Vagina (tissue), 2 donors: ENCODE measurements around the gene TREML1. TPM values are rescaled to one million over a fixed set of nuclear protein-coding genes. Genes with fewer than 3 reads are reported as not detected.
A peak's percentile ranks its signal among the peaks of the same experiment; 100 is the strongest.

ENCODE experiments used
- DNase-seq, 2 donors: peaks; one replicate each; pipeline ENCODE4 v3.0.0-alpha.2; 2017; ENCODE audit errors: extremely low spot score in 2 of 2
- H3K27ac ChIP-seq: fragments of 200-600 bp; sonication (generic); one replicate; pipeline ENCODE4 v1.5.1; 2019
- H3K27me3 ChIP-seq: fragments of 200-600 bp; sonication (generic); one replicate; pipeline ENCODE4 v1.5.1; 2019
- H3K36me3 ChIP-seq, 2 donors: fragments of 200-600 bp; sonication (generic); one replicate each; pipeline ENCODE4 v1.5.1; 2017 to 2019
- H3K4me1 ChIP-seq: fragments of 200-600 bp; sonication (generic); one replicate; pipeline ENCODE4 v1.5.1; 2019
- H3K4me3 ChIP-seq, 2 donors: fragments of 200-600 bp; sonication (generic); 1 replicate in 1 of 2; 2 replicates in 1 of 2; pipeline ENCODE4 v1.5.1; 2016 to 2019
- H3K9me3 ChIP-seq: fragments of 200-600 bp; sonication (generic); one replicate; pipeline ENCODE4 v1.5.1; 2019
- POLR2A ChIP-seq, 2 donors: fragments of 450-650 bp; IDR thresholded peaks; one replicate each; pipeline ENCODE4 v1.6.1; 2017; ENCODE audit warnings: antibody characterized with exemption in 2 of 2, mild to moderate bottlenecking in 2 of 2, moderate library complexity in 2 of 2
- POLR2AphosphoS5 ChIP-seq, 2 donors: sonication (generic); formaldehyde crosslinking; IDR thresholded peaks; one replicate each; pipeline ENCODE4 v1.9.0; 2017; ENCODE audit warnings: antibody characterized with exemption in 2 of 2, mild to moderate bottlenecking in 2 of 2, low read depth in 1 of 2; ENCODE audit not compliant: insufficient read depth in 1 of 2
- intact Hi-C: fragments of 100-400 bp; cut with DNase I; formaldehyde crosslinking; loops from one replicate; pipeline ENCODE4 v1.15.1; 2023
- total RNA-seq: library from RNA; depleted of rRNA; stranded (reverse); fragments of >200 nt; gene quantifications from one replicate; pipeline ENCODE4 v1.2.3, GENCODE V29; 2016
- TF ChIP-seq, protein P1 (sequence below), 3 experiments: fragments of 450-650 bp in 2 of 3; fragments of 200-600 bp in 1 of 3; sonication (generic) in 1 of 3; IDR thresholded peaks; one replicate each; pipeline ENCODE4 v1.5.1; 2017 to 2019; ENCODE audit warnings: antibody characterized with exemption in 3 of 3, mild to moderate bottlenecking in 2 of 3, moderate library complexity in 2 of 3

TREML1 gene, protein sequence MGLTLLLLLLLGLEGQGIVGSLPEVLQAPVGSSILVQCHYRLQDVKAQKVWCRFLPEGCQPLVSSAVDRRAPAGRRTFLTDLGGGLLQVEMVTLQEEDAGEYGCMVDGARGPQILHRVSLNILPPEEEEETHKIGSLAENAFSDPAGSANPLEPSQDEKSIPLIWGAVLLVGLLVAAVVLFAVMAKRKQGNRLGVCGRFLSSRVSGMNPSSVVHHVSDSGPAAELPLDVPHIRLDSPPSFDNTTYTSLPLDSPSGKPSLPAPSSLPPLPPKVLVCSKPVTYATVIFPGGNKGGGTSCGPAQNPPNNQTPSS
- total RNA-seq = not detected

DNA sequence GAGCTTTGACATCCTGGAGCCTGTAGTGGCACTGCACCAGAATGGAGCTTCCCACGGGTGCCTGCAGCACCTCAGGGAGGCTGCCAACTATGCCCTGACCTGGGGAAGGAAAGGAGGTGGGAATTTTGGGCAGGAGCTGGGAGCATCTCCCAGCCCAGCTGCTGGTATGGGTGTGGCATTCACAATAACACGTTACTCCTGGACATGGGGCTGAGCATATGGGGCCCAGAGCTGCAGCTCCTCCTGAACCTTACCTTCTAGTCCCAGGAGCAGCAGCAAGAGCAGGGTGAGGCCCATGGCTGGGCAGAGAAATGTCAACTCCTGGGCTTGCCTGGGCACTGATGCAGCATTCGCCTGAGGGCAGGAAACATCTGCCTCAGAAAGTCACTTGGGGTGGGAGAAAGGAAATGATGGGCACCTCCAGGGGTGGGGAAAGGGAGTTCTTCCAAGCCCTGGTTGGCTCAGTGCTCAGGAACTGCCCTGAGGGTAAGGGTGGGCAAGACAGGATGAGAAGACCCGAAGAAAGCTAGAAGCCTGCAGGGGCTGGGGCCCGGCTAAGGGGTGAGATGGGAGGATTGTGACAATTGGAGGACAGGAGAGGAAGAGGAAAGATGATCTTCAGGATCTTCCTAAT lies at the start of gene TREML1:
TSS of gene TREML1 (minus strand) at position 356 of the 634 bp plus-strand sequence. CDS start at position 297, 59 bp downstream.
- H3K4me3 ChIP-seq = no peak within 1 kb of the TSS
- no peaks in the 10 kb centered on the region for H3K4me1 ChIP-seq
- intact Hi-C loops = no loop called here
- H3K9me3 ChIP-seq = no peaks in the 10 kb centered on the region
- no peaks in the 10 kb centered on the region for H3K27me3 ChIP-seq
- TF ChIP-seq POLR2AphosphoS5 (IDR thresholded peaks at IDR 0.05; ENCODE audit: insufficient read depth in 1 of 2, low read depth in 1 of 2) = no peak
- H3K36me3 ChIP-seq = no peaks in the 10 kb centered on the region
- H3K27ac ChIP-seq = no peak within 1 kb of the TSS
- DNase-seq = no peak

DNA sequence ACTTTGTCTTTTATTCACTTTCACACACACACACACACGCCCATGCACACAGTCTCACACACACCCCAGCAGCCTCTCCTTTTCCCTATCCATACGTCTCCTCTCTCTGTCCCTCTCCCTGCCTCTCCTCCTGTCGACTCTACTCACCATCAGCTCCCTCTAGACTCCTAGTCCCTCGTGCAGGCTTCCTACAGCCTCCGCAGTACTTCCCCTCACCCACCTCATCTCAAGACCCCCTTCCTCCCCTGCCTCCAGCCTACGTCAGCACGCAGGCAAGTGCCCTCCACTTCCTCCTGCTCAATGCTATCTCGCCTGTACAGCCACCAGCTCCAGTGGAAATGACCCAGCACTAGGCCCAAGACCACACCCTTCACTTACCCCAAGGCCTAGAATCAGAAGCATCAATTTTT lies 47.6 kb upstream of the TREML1 start:
- peak; percentile 60 to 89 for DNase-seq
- H3K27ac ChIP-seq = no peak overlapping the region
- H3K9me3 ChIP-seq = no peaks in the 10 kb centered on the region
- H3K4me3 ChIP-seq = no peak overlapping the region
- H3K27me3 ChIP-seq = no peaks in the 10 kb centered on the region
- intact Hi-C loops = no loop called here
- H3K36me3 ChIP-seq = no peaks in the 10 kb centered on the region
- no peaks in the 10 kb centered on the region for H3K4me1 ChIP-seq
- TF ChIP-seq, protein P1, sequence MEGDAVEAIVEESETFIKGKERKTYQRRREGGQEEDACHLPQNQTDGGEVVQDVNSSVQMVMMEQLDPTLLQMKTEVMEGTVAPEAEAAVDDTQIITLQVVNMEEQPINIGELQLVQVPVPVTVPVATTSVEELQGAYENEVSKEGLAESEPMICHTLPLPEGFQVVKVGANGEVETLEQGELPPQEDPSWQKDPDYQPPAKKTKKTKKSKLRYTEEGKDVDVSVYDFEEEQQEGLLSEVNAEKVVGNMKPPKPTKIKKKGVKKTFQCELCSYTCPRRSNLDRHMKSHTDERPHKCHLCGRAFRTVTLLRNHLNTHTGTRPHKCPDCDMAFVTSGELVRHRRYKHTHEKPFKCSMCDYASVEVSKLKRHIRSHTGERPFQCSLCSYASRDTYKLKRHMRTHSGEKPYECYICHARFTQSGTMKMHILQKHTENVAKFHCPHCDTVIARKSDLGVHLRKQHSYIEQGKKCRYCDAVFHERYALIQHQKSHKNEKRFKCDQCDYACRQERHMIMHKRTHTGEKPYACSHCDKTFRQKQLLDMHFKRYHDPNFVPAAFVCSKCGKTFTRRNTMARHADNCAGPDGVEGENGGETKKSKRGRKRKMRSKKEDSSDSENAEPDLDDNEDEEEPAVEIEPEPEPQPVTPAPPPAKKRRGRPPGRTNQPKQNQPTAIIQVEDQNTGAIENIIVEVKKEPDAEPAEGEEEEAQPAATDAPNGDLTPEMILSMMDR (IDR thresholded peaks at IDR 0.05) = no peak
- TF ChIP-seq POLR2AphosphoS5 (IDR thresholded peaks at IDR 0.05; ENCODE audit: insufficient read depth in 1 of 2, low read depth in 1 of 2) (no peak), POLR2A (IDR thresholded peaks at IDR 0.05) (no peak)

DNA sequence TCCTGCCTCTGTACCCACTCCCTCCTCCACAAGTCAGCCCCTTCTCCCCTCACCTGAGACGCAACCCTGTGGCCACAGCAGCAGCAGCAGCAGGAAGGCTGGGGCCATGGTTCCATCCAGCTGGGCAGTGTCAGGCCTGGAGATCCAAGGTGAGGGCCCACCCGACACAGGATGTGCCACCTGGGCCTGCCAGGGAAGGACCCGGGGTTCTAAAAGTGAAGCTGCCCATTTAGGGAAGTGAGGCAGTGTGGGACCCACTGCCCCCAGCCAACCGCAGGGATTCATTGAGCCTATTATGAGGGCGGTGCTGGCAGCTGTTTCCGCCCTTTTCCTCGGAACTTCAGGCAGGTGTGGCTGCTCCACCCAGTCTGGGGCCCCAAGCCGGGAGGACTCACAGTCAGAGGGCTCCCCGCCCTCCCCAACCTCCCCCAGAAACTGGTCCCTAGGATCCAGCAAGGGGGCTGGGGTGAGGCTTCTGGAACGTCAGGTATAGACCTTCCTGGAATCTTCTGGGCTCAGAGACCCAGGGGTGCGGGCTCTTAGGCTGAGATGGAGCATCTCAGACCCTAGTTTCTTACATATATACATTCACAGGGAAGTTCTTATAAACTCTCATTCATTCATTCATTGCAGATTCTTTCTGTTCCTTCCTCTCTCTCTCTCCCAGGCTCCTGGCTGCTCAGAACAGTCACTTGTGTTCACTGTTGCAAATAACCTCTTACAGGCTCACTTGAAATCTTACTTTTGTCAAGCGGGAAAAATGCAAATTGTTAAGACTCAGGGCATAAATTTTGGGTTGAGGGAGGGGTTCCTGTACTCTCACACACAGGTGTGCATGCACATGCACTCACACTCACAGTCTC lies 47.0 kb upstream of the TREML1 start, which contains the start of gene TREML2:
TSS of gene TREML2 (minus strand) at position 249 of the 863 bp plus-strand sequence. CDS start at position 108, 141 bp downstream.
- no peaks in the 10 kb centered on the region for H3K27me3 ChIP-seq
- H3K27ac ChIP-seq = no peak within 1 kb of the TSS
- no peak for TF ChIP-seq POLR2AphosphoS5 (IDR thresholded peaks at IDR 0.05; ENCODE audit: insufficient read depth in 1 of 2, low read depth in 1 of 2)
- TF ChIP-seq, protein P1 (IDR thresholded peaks at IDR 0.05) = no peak
- TF ChIP-seq POLR2A (IDR thresholded peaks at IDR 0.05) = no peak
- no peaks in the 10 kb centered on the region for H3K36me3 ChIP-seq
- intact Hi-C loops = no loop called here
- H3K4me1 ChIP-seq = no peaks in the 10 kb centered on the region
- no peak within 1 kb of the TSS for H3K4me3 ChIP-seq
- H3K9me3 ChIP-seq = no peaks in the 10 kb centered on the region
- peak; percentile 64 to 85 for DNase-seq

DNA sequence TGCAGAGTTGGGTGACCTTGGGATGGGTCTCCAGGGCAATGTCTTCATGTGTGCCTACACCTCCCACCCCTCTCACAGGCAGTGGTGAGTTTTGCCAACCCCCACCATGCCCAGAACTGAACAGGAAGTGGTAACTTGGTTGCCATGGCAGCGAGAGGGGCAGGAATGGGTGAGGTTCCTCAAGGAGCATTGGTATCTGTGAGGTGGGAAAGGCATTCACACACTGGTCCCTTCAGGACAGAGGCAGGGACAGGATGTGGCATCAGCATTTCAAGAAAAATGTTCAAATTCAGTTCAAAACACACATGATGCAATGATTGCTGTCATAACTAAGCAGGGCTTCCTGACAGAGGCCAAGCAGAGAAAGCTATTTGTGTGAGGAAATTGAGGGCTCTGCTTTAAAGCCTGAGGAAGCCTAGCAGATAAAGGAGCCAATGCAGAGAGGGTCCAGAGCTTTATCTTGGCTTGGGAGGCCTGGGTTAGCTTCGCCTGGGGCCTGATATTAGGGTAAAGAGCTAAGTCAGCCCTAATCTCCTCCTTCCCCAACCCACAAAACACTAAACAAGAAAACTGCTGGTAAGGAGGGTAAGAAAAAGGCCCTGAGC lies 46.3 kb upstream of the TREML1 start:
- Histone ChIP-seq H3K4me3 (no peak overlapping the region), H3K27me3 (no peaks in the 10 kb centered on the region), H3K36me3 (no peaks in the 10 kb centered on the region), H3K4me1 (no peaks in the 10 kb centered on the region), H3K27ac (no peak overlapping the region), H3K9me3 (no peaks in the 10 kb centered on the region)
- TF ChIP-seq POLR2A (IDR thresholded peaks at IDR 0.05) (no peak), POLR2AphosphoS5 (IDR thresholded peaks at IDR 0.05; ENCODE audit: insufficient read depth in 1 of 2, low read depth in 1 of 2) (no peak)
- TF ChIP-seq, protein P1 (IDR thresholded peaks at IDR 0.05) = no peak
- DNase-seq = peak; percentile 52 to 86
- intact Hi-C loops = no loop called here
